ENCODE results near the gene RBM28. TPM values are rescaled to one million over a fixed set of nuclear protein-coding genes. Genes with fewer than 3 reads are reported as not detected.

Gene RBM28
- polyA plus RNA-seq, 1 donor (not counting 4 experiments of a cell fraction or from before 2014, with no cell fraction given) = 36.4 TPM

DNA sequence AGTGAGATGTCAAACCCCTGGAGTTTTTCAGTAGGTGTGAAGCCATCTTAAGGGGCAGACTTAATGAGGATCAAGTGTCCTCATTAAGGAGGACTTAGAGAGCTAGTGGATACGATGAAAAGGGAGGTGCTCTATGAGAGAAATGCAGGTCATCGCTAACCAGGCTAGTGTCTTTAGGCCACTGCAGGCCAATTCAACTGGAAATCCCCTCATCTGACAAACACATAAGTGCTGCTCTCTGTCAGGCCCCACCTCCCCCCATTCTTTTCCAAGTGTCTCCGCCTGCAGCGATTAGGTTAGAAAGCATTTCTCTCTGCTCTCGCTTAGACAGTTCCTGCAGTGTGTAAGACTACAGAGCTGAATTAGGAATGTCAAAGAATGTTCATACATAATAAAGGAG is 33.7 kb downstream of the RBM28 start:
- Histone ChIP-seq H3K79me2 (ENCODE audit: control insufficient read depth, insufficient read depth, low read length) (no peaks in the 10 kb centered on the region), H3K36me3 (ENCODE audit: control insufficient read depth in 2 of 2, extremely low read depth in 1 of 2, insufficient read depth in 2 of 2, low read length in 2 of 2) (peaks cover 30 to 49% of the 10 kb centered on the region in 2 experiments), H3K4me3 (ENCODE audit: control insufficient read depth in 2 of 3, extremely low read depth in 1 of 3, insufficient read depth in 2 of 3, low read depth in 1 of 3, low read length in 3 of 3) (no peak overlapping the region), H3K9me3 (ENCODE audit: control insufficient read depth, low read depth, low read length) (no peaks in the 10 kb centered on the region), H3K9me1 (ENCODE audit: control insufficient read depth, extremely low read depth, insufficient read depth, low read length) (no peaks in the 10 kb centered on the region), H3K4me2 (ENCODE audit: control insufficient read depth, extremely low read depth, insufficient read depth, low read depth, low read length) (no peak overlapping the region), H3K27ac (ENCODE audit: control insufficient read depth, insufficient read depth, low read length) (no peak overlapping the region), H4K20me1 (ENCODE audit: control insufficient read depth, extremely low read depth, insufficient read depth, low read length) (no peaks in the 10 kb centered on the region), H3K27me3 (ENCODE audit: control insufficient read depth, extremely low read depth, insufficient read depth, low read length) (no peaks in the 10 kb centered on the region), H3K9ac (ENCODE audit: control insufficient read depth, extremely low read depth, insufficient read depth, low read length) (no peak overlapping the region), H3K4me1 (ENCODE audit: control insufficient read depth, extremely low read depth, insufficient read depth, low read length) (no peaks in the 10 kb centered on the region), H2AFZ (ENCODE audit: control insufficient read depth, low read length) (no peak overlapping the region)
- no peak for DNase-seq (ENCODE audit: low read depth, low spot score)
- no peak for FAIRE-seq
- TF ChIP-seq, protein P1, sequence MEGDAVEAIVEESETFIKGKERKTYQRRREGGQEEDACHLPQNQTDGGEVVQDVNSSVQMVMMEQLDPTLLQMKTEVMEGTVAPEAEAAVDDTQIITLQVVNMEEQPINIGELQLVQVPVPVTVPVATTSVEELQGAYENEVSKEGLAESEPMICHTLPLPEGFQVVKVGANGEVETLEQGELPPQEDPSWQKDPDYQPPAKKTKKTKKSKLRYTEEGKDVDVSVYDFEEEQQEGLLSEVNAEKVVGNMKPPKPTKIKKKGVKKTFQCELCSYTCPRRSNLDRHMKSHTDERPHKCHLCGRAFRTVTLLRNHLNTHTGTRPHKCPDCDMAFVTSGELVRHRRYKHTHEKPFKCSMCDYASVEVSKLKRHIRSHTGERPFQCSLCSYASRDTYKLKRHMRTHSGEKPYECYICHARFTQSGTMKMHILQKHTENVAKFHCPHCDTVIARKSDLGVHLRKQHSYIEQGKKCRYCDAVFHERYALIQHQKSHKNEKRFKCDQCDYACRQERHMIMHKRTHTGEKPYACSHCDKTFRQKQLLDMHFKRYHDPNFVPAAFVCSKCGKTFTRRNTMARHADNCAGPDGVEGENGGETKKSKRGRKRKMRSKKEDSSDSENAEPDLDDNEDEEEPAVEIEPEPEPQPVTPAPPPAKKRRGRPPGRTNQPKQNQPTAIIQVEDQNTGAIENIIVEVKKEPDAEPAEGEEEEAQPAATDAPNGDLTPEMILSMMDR (optimal IDR thresholded peaks at IDR 0.05 in 1 of 3, IDR thresholded peaks at IDR 0.05 in 1 of 3, conservative IDR thresholded peaks at IDR 0.05 in 1 of 3; ENCODE audit: extremely low read depth in 1 of 3, insufficient read depth in 2 of 3, low read length in 3 of 3) = no peak
- no peak for TF ChIP-seq EZH2 (IDR thresholded peaks at IDR 0.05; ENCODE audit: low read length)
- dilution Hi-C loops (cut with MboI; ENCODE audit: extremely low pct_ligation_motif_present, low sequenced_read_pairs) = no loop called here

DNA sequence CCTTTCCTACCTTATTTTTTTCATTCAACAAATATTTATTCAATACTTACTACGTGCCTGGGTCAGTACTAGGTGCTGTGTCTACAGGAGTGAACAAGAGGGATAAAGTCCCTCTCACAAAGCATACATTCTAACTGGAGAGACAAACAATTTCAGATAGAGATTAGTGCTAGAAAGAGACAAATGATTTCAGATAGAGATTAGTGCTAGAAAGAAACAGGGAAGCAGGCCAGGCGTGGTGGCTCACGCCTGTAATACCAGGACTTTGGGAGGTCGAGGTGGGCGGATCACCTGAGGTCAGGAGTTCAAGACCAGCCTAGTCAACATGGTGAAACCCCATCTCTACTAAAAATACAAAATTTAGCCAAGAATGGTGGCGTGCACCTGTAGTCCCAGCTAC is 34.6 kb downstream of the RBM28 start:
- no peak for TF ChIP-seq EZH2 (IDR thresholded peaks at IDR 0.05; ENCODE audit: low read length)
- TF ChIP-seq, protein P1 (optimal IDR thresholded peaks at IDR 0.05 in 1 of 3, IDR thresholded peaks at IDR 0.05 in 1 of 3, conservative IDR thresholded peaks at IDR 0.05 in 1 of 3; ENCODE audit: extremely low read depth in 1 of 3, insufficient read depth in 2 of 3, low read length in 3 of 3) = no peak
- no peak overlapping the region for H3K9ac ChIP-seq (ENCODE audit: control insufficient read depth, extremely low read depth, insufficient read depth, low read length)
- no peak for FAIRE-seq
- H3K4me1 ChIP-seq (ENCODE audit: control insufficient read depth, extremely low read depth, insufficient read depth, low read length) = no peaks in the 10 kb centered on the region
- no peaks in the 10 kb centered on the region for H3K79me2 ChIP-seq (ENCODE audit: control insufficient read depth, insufficient read depth, low read length)
- H3K9me1 ChIP-seq (ENCODE audit: control insufficient read depth, extremely low read depth, insufficient read depth, low read length) = no peaks in the 10 kb centered on the region
- no peaks in the 10 kb centered on the region for H4K20me1 ChIP-seq (ENCODE audit: control insufficient read depth, extremely low read depth, insufficient read depth, low read length)
- H3K4me3 ChIP-seq (ENCODE audit: control insufficient read depth in 2 of 3, extremely low read depth in 1 of 3, insufficient read depth in 2 of 3, low read depth in 1 of 3, low read length in 3 of 3) = no peak overlapping the region
- no peak for DNase-seq (ENCODE audit: low read depth, low spot score)
- H3K36me3 ChIP-seq (ENCODE audit: control insufficient read depth in 2 of 2, extremely low read depth in 1 of 2, insufficient read depth in 2 of 2, low read length in 2 of 2) = peaks cover 28 to 42% of the 10 kb centered on the region in 2 experiments
- H2AFZ ChIP-seq (ENCODE audit: control insufficient read depth, low read length) = no peak overlapping the region
- dilution Hi-C loops (cut with MboI; ENCODE audit: extremely low pct_ligation_motif_present, low sequenced_read_pairs) = no loop called here
- H3K9me3 ChIP-seq (ENCODE audit: control insufficient read depth, low read depth, low read length) = no peaks in the 10 kb centered on the region
- no peaks in the 10 kb centered on the region for H3K27me3 ChIP-seq (ENCODE audit: control insufficient read depth, extremely low read depth, insufficient read depth, low read length)
- H3K4me2 ChIP-seq (ENCODE audit: control insufficient read depth, extremely low read depth, insufficient read depth, low read depth, low read length) = no peak overlapping the region
- H3K27ac ChIP-seq (ENCODE audit: control insufficient read depth, insufficient read depth, low read length) = no peak overlapping the region

All from keratinocyte (primary cell).